ENCODE data around the gene OR51A4. TPM values are rescaled to one million over a fixed set of nuclear protein-coding genes. Genes with fewer than 3 reads are reported as not detected.

The OR51A4 gene
- polyA plus RNA-seq = not detected in 2 replicates

GRCh38 chr11:4947505-4947904 is at the start of gene OR51A4:
Gene OR51A4 (minus strand): TSS chr11:4947605. CDS start chr11:4947100, 505 bp downstream.

GRCh38 chr11:4994551-4994950 is 47.1 kb upstream of the OR51A4 start, which contains the start of gene OR51L1:
Gene OR51L1 (plus strand): TSS chr11:4994851. CDS start chr11:4998983, 4,132 bp downstream.

GRCh38 chr11:4955613-4956012 is 8.2 kb upstream of the OR51A4 start, which contains the start of gene OR51A2:
Gene OR51A2 (minus strand): TSS chr11:4955713. CDS start chr11:4955713, 0 bp downstream.

GRCh38 chr11:4924239-4924638 is 23.2 kb downstream of the OR51A4 start, which contains the start of gene OR51G1:
Gene OR51G1 (minus strand): TSS chr11:4924339. CDS start chr11:4924339, 0 bp downstream.

GRCh38 chr11:4919250-4919649 is 28.2 kb downstream of the OR51A4 start, which contains the start of gene OR51G2:
Gene OR51G2 (minus strand): TSS chr11:4919350. CDS start chr11:4915663, 3,687 bp downstream.

GRCh38 chr11:4903484-4903883 is 43.9 kb downstream of the OR51A4 start, which contains the start of gene OR51A7:
Gene OR51A7 (plus strand): TSS chr11:4903783. CDS start chr11:4907370, 3,587 bp downstream.

Other genes starting within 250 kb of the OR51A4 start
- gene OR51E2, start 249.8 kb downstream of the OR51A4 start, polyA plus RNA-seq = not detected in 2 replicates
- not detected in 2 replicates for gene MMP26, start 242.8 kb downstream of the OR51A4 start, polyA plus RNA-seq
- gene OR51F1, start 177.7 kb downstream of the OR51A4 start, polyA plus RNA-seq = not detected in 2 replicates
- gene OR52R1, start 143.2 kb downstream of the OR51A4 start, polyA plus RNA-seq = not detected in 2 replicates
- not detected in 2 replicates for gene OR51F2, start 126.3 kb downstream of the OR51A4 start, polyA plus RNA-seq
- gene OR51S1, start 98.4 kb downstream of the OR51A4 start, polyA plus RNA-seq = not detected in 2 replicates
- gene OR51T1, start 65.7 kb downstream of the OR51A4 start, polyA plus RNA-seq = not detected in 2 replicates
- gene OR51A7, start 43.8 kb downstream of the OR51A4 start, polyA plus RNA-seq = not detected in 2 replicates
- gene OR51G2, start 28.3 kb downstream of the OR51A4 start, polyA plus RNA-seq = not detected in 2 replicates
- not detected in 2 replicates for gene OR51G1, start 23.3 kb downstream of the OR51A4 start, polyA plus RNA-seq
- gene OR51A2, start 8.1 kb upstream of the OR51A4 start, polyA plus RNA-seq = not detected in 2 replicates
- gene OR51L1, start 47.2 kb upstream of the OR51A4 start, polyA plus RNA-seq = not detected in 2 replicates
- gene OR52J3, start 98.9 kb upstream of the OR51A4 start, polyA plus RNA-seq = not detected in 2 replicates
- gene OR52E2, start 112.0 kb upstream of the OR51A4 start, polyA plus RNA-seq = not detected in 2 replicates
- gene OR52E1, start 122.0 kb upstream of the OR51A4 start, polyA plus RNA-seq = not detected in 2 replicates
- gene OR52A5, start 190.8 kb upstream of the OR51A4 start, polyA plus RNA-seq = not detected in 2 replicates
- not detected in 2 replicates for gene OR52A1, start 207.2 kb upstream of the OR51A4 start, polyA plus RNA-seq